SK-N-SH (cell line): ENCODE measurements around the gene ARAP1. TPM values are rescaled to one million over a fixed set of nuclear protein-coding genes. Genes with fewer than 3 reads are reported as not detected.

Experiments used
- CTCF ChIA-PET: fragments of 300-600, 350-600 bp; formaldehyde crosslinking; extraction: SDS; loops from one replicate; lab custom pipeline; 2021; lab: Yijun Ruan, JAX
- POLR2A ChIA-PET: fragments of 350-600 bp; sonication (Branson Sonifier 250); formaldehyde crosslinking; extraction: SDS; loops from one replicate; lab custom pipeline; 2020; ENCODE audit warnings: antibody characterized with exemption, inconsistent platforms; lab: Yijun Ruan, JAX
- DNase-seq: peaks from one replicate; pipeline ENCODE4 v3.0.0; 2012
- H2AFZ ChIP-seq: fragments of 200-600 bp; sonication (generic); 2 replicates; pipeline ENCODE4 v1.8.1; 2016; ENCODE audit warnings: antibody characterized with exemption, mild to moderate bottlenecking, low read depth
- H3F3A ChIP-seq: fragments of 200-600 bp; sonication (generic); replicated peaks from 2 replicates; pipeline ENCODE3; 2016; ENCODE audit warnings: antibody characterized with exemption, mild to moderate bottlenecking; ENCODE audit not compliant: insufficient read depth
- H3K27ac ChIP-seq, 2 experiments: fragments of 200-500 bp in 1 of 2; fragments of 200-600 bp in 1 of 2; sonication (Bioruptor generic) in 1 of 2; sonication (generic), shearing (Covaris generic) in 1 of 2; 2 replicates each; pipeline versions ENCODE4 v1.5.1 to v1.6.1; 2014 to 2016; ENCODE audit warnings: low read depth in 2 of 2, inconsistent platforms in 1 of 2, low read length in 1 of 2, mild to moderate bottlenecking in 1 of 2, mixed read lengths in 1 of 2
- H3K27me3 ChIP-seq: fragments of 200-600 bp; sonication (generic), shearing (Covaris generic); 2 replicates; pipeline ENCODE4 v1.6.1; 2016; ENCODE audit warnings: mixed run types; ENCODE audit not compliant: insufficient read depth
- H3K36me3 ChIP-seq, 2 experiments: fragments of 200-500 bp in 1 of 2; fragments of 200-600 bp in 1 of 2; sonication (Bioruptor generic) in 1 of 2; sonication (generic) in 1 of 2; replicated peaks in 1 of 2; 2 replicates each; pipeline versions ENCODE3 to v1.5.1; 2014 to 2016; ENCODE audit warnings: low read length in 1 of 2, mild to moderate bottlenecking in 1 of 2; ENCODE audit not compliant: insufficient read depth in 2 of 2, control insufficient read depth in 1 of 2
- H3K4me1 ChIP-seq, 2 experiments: fragments of 200-500 bp in 1 of 2; fragments of 200-600 bp in 1 of 2; sonication (Bioruptor generic) in 1 of 2; sonication (generic), shearing (Covaris generic) in 1 of 2; 2 replicates each; pipeline versions ENCODE4 v1.5.1 to v1.6.1; 2014 to 2016; ENCODE audit warnings: low read depth in 1 of 2, low read length in 1 of 2, mixed run types in 1 of 2; ENCODE audit not compliant: insufficient read depth in 2 of 2, control insufficient read depth in 1 of 2
- H3K4me2 ChIP-seq: fragments of 200-600 bp; sonication (generic), shearing (Covaris generic); 2 replicates; pipeline ENCODE4 v1.6.1; 2017; ENCODE audit warnings: mixed run types
- H3K4me3 ChIP-seq, 2 experiments: fragments of 200-500 bp in 1 of 2; fragments of 200-600 bp in 1 of 2; sonication (Bioruptor generic) in 1 of 2; sonication (generic), shearing (Covaris generic) in 1 of 2; 2 replicates each; pipeline versions ENCODE4 v1.5.1 to v1.8.1; 2014 to 2016; ENCODE audit warnings: low read depth in 2 of 2, inconsistent platforms in 1 of 2, low read length in 1 of 2, mild to moderate bottlenecking in 1 of 2, mixed read lengths in 1 of 2, moderate library complexity in 1 of 2
- H3K79me2 ChIP-seq: fragments of 200-600 bp; sonication (generic); 2 replicates; pipeline ENCODE4 v1.8.1; 2017; ENCODE audit warnings: mild to moderate bottlenecking; ENCODE audit not compliant: insufficient read depth
- H3K9ac ChIP-seq: fragments of 200-600 bp; sonication (generic); 2 replicates; pipeline ENCODE4 v1.6.1; 2017; ENCODE audit warnings: mixed run types
- H3K9me2 ChIP-seq: fragments of 200-600 bp; sonication (generic); 2 replicates; pipeline ENCODE4 v1.6.1; 2017; ENCODE audit warnings: mixed run types
- H3K9me3 ChIP-seq: fragments of 200-600 bp; sonication (generic); 2 replicates; pipeline ENCODE4 v1.6.1; 2017; ENCODE audit warnings: mixed run types, mild to moderate bottlenecking, moderate library complexity
- H4K20me1 ChIP-seq: fragments of 200-600 bp; sonication (generic); 2 replicates; pipeline ENCODE4 v1.6.1; 2017; ENCODE audit warnings: mild to moderate bottlenecking, mixed run types; ENCODE audit not compliant: insufficient read depth
- ELF1 ChIP-seq: IDR thresholded peaks from 2 replicates; pipeline ENCODE4 v1.4.0; 2012
- EP300 ChIP-seq, 2 experiments: IDR thresholded peaks; 2 replicates each; pipeline versions ENCODE4 v1.4.0 to v1.6.1; 2012; ENCODE audit warnings: borderline replicate concordance in 1 of 2, low read depth in 1 of 2, low read length in 1 of 2
- FOSL2 ChIP-seq: IDR thresholded peaks from 2 replicates; pipeline ENCODE4 v1.4.0; 2012; ENCODE audit warnings: low read depth, mild to moderate bottlenecking, moderate library complexity, borderline replicate concordance
- FOXJ3 ChIP-seq: sonication (generic); formaldehyde crosslinking; IDR thresholded peaks from 2 replicates; pipeline ENCODE4 v1.5.1; 2020; ENCODE audit warnings: mild to moderate bottlenecking, missing genetic modification reagents
- FOXM1 ChIP-seq: IDR thresholded peaks from 2 replicates; pipeline ENCODE4 v1.4.0; 2012; ENCODE audit warnings: low read depth, mild to moderate bottlenecking
- JUND ChIP-seq: IDR thresholded peaks from 2 replicates; pipeline ENCODE4 v1.4.0; 2012
- MEF2A ChIP-seq: IDR thresholded peaks from 2 replicates; pipeline ENCODE4 v1.4.0; 2012; ENCODE audit warnings: low read depth, borderline replicate concordance
- NRF1 ChIP-seq: IDR thresholded peaks from 2 replicates; pipeline ENCODE4 v1.6.1; 2012; ENCODE audit warnings: low read depth, mild to moderate bottlenecking, low read length
- PBX3 ChIP-seq: IDR thresholded peaks from 2 replicates; pipeline ENCODE4; 2012
- POLR2AphosphoS5 ChIP-seq: IDR thresholded peaks from 2 replicates; pipeline ENCODE4 v1.6.1; 2012; ENCODE audit warnings: low read depth, low read length
- RAD21 ChIP-seq: IDR thresholded peaks from 2 replicates; pipeline ENCODE4 v1.6.1; 2012; ENCODE audit warnings: mild to moderate bottlenecking, low read length
- REST ChIP-seq: IDR thresholded peaks from 2 replicates; pipeline ENCODE4 v1.6.1; 2012; ENCODE audit warnings: mild to moderate bottlenecking, low read depth, low read length, moderate library complexity
- RFX5 ChIP-seq: IDR thresholded peaks from 2 replicates; pipeline ENCODE4 v1.6.1; 2012; ENCODE audit warnings: mild to moderate bottlenecking, improper control_type of control experiment, low read length
- RXRA ChIP-seq: IDR thresholded peaks from 2 replicates; pipeline ENCODE4 v1.4.0; 2012; ENCODE audit warnings: low read depth, mild to moderate bottlenecking, borderline replicate concordance
- SMC3 ChIP-seq: IDR thresholded peaks from 2 replicates; pipeline ENCODE4 v1.6.1; 2012; ENCODE audit warnings: low read depth, low read length, improper control_type of control experiment
- TAF1 ChIP-seq: IDR thresholded peaks from 2 replicates; pipeline ENCODE4 v1.6.1; 2012; ENCODE audit warnings: low read depth, mild to moderate bottlenecking, low read length, moderate library complexity, borderline replicate concordance
- TCF12 ChIP-seq: IDR thresholded peaks from 2 replicates; pipeline ENCODE4 v1.4.0; 2012
- TEAD4 ChIP-seq: IDR thresholded peaks from 2 replicates; pipeline ENCODE4 v1.4.0; 2012; ENCODE audit warnings: mild to moderate bottlenecking, borderline replicate concordance; ENCODE audit not compliant: insufficient read depth
- USF1 ChIP-seq: IDR thresholded peaks from 2 replicates; pipeline ENCODE4 v1.4.0; 2012; ENCODE audit warnings: low read depth, borderline replicate concordance
- WGBS: methylation state at CpG from one replicate; pipeline ENCODE4 v1.1.6; 2017; ENCODE audit warnings: low lambda C conversion rate; 5-methylcytosine and 5-hydroxymethylcytosine counted together
- polyA plus RNA-seq, 3 experiments: library from polyadenylated mRNA; depleted of rRNA; stranded (reverse); fragments of >200 nt; gene quantifications; 2 replicates each; pipeline ENCODE4 v1.2.3, GENCODE V29; 2012
- TF ChIP-seq, protein P1 (sequence below): fragments of 150-350 bp; IDR thresholded peaks from 2 replicates; pipeline ENCODE4 v1.6.1; 2017; ENCODE audit warnings: antibody characterized with exemption, low read length, low read depth, borderline replicate concordance
- TF ChIP-seq, protein P2 (sequence below): IDR thresholded peaks from 2 replicates; pipeline ENCODE4 v1.4.0; 2012; ENCODE audit warnings: low read depth

ARAP1 gene
- polyA plus RNA-seq, 1 of the 3 experiments (the other 2 are of a cell fraction) = 56.6 TPM

DNA sequence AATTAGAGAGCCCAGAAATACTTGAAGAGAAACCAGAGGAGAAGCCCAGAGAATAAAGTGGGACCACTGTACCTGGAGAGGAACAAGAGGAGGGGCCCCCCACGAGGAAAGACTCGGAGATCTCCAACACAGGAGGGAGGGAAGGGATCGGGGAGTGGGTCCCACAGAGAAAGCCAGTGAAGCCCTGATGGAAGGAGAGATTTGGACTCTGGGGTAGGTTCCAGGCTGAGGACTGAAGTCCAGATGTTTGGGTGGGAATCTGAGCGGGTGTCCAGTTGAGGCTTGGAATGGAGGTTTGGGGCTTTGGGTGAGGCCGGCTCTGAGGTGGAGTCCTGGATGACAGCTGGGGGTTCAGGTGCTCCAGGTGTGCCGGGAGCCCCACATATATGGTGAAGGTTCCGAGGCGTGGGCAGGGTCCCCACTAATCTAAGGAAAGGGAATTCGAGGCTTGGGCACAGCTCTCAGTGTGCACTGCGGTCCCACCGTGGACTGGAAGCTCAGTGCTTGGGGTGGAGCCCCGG is 110.6 kb downstream of the ARAP1 start:
- Histone ChIP-seq H3K9me2 (no peaks in the 10 kb centered on the region), H3F3A (no peaks in the 10 kb centered on the region), H3K4me1 (peaks cover 5 to 30% of the 10 kb centered on the region in 2 experiments; a peak in 1 of 4 replicates), H3K9ac (no peak overlapping the region), H2AFZ (no peak overlapping the region), H3K4me3 (peak overlapping the region; percentile 9 to 36; a peak in 2 of 4 replicates), H3K4me2 (peak overlapping the region; percentile 78), H3K9me3 (no peaks in the 10 kb centered on the region), H3K79me2 (no peaks in the 10 kb centered on the region)
- ChIA-PET POLR2A (no interaction called here), CTCF (interaction anchor here (0.7 to 18.2 kb wide), 16 partner anchors 13 to 182 kb away, joined by 3 to 276 read pairs (median 6); no protein-coding TSS in a partner anchor)
- WGBS = 49% methylated on average over 10 of the region's 12 CpGs
- TF ChIP-seq NRF1 (no peak), FOSL2 (no peak), PBX3 (no peak), MEF2A (no peak), FOXM1 (no peak), FOXJ3 (no peak)
- TF ChIP-seq, protein P1, sequence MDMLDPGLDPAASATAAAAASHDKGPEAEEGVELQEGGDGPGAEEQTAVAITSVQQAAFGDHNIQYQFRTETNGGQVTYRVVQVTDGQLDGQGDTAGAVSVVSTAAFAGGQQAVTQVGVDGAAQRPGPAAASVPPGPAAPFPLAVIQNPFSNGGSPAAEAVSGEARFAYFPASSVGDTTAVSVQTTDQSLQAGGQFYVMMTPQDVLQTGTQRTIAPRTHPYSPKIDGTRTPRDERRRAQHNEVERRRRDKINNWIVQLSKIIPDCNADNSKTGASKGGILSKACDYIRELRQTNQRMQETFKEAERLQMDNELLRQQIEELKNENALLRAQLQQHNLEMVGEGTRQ = no peak
- TF ChIP-seq, all 33 proteins: peak for 0
- no peak for DNase-seq
- Histone ChIP-seq H3K27me3 (peaks cover 30% of the 10 kb centered on the region), H4K20me1 (no peaks in the 10 kb centered on the region), H3K27ac (no peak overlapping the region), H3K36me3 (no peaks in the 10 kb centered on the region)

GRCh38 chr11:72639502-72640375 is 112.5 kb downstream of the ARAP1 start:
- DNase-seq = no peak
- 71% methylated on average over 17 of the region's 23 CpGs for WGBS

More at GRCh38 chr11:72639502-72640375, 112.5 kb downstream of the ARAP1 start:
- H3K4me3 ChIP-seq = no peak overlapping the region
- H3K36me3 ChIP-seq = no peaks in the 10 kb centered on the region
- no peaks in the 10 kb centered on the region for H4K20me1 ChIP-seq
- H3K9me2 ChIP-seq = no peaks in the 10 kb centered on the region
- no peak overlapping the region for H2AFZ ChIP-seq
- ChIA-PET CTCF (interaction anchor here (6.1 to 6.6 kb wide), 3 partner anchors 41 to 53 kb away, joined by 39 read pairs; no protein-coding TSS in a partner anchor), POLR2A (no interaction called here)
- H3K79me2 ChIP-seq = no peaks in the 10 kb centered on the region
- peaks cover 30% of the 10 kb centered on the region for H3K27me3 ChIP-seq
- H3K4me1 ChIP-seq = peaks cover 5 to 45% of the 10 kb centered on the region in 2 experiments; a peak in 1 of 4 replicates
- no peaks in the 10 kb centered on the region for H3K9me3 ChIP-seq
- no peak for TF ChIP-seq JUND
- no peak for TF ChIP-seq ELF1
- no peak for TF ChIP-seq RFX5
- TF ChIP-seq RXRA = no peak
- no peak for TF ChIP-seq TEAD4
- TF ChIP-seq SMC3 = no peak
- no peak for TF ChIP-seq RAD21
- no peak for TF ChIP-seq REST
- TF ChIP-seq USF1 = no peak
- TF ChIP-seq EP300 (IDR thresholded peaks at IDR 0.05; ENCODE audit: borderline replicate concordance in 1 of 2, low read depth in 1 of 2, low read length in 1 of 2) = no peak
- no peak for TF ChIP-seq TAF1
- TF ChIP-seq, protein P2, sequence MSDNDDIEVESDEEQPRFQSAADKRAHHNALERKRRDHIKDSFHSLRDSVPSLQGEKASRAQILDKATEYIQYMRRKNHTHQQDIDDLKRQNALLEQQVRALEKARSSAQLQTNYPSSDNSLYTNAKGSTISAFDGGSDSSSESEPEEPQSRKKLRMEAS = no peak
- TF ChIP-seq TCF12 = no peak
- no peak for TF ChIP-seq FOSL2
- no peak for TF ChIP-seq POLR2AphosphoS5
- no peak overlapping the region for H3K9ac ChIP-seq
- H3K27ac ChIP-seq = no peak overlapping the region
- H3F3A ChIP-seq = no peaks in the 10 kb centered on the region
- no peak overlapping the region for H3K4me2 ChIP-seq
